Endothelial cell of umbilical vein (primary cell): ENCODE results near the gene FOCAD.

Experiments
- CTCF ChIP-seq, 2 donors: IDR thresholded peaks; 1 replicate in 1 of 2; 2 replicates in 1 of 2; pipeline ENCODE4 v1.5.1; 2011; ENCODE audit warnings: low read length in 2 of 2, mild to moderate bottlenecking in 2 of 2, moderate library complexity in 2 of 2, control low read depth in 1 of 2, inconsistent platforms in 1 of 2, low read depth in 1 of 2; ENCODE audit not compliant: insufficient read depth in 1 of 2; ENCODE audit errors: extremely low read depth in 1 of 2
- EZH2 ChIP-seq: IDR thresholded peaks from 2 replicates; pipeline ENCODE4 v1.6.1; 2012; ENCODE audit warnings: borderline replicate concordance, low read depth, mild to moderate bottlenecking, moderate library complexity, low read length, inconsistent platforms; ENCODE audit not compliant: severe bottlenecking
- MAX ChIP-seq: IDR thresholded peaks from 2 replicates; pipeline ENCODE4 v1.6.1; 2011; ENCODE audit not compliant: insufficient read depth, insufficient read length
- MYC ChIP-seq: IDR thresholded peaks from one replicate; pipeline ENCODE4 v1.6.1; 2011; ENCODE audit warnings: mild to moderate bottlenecking, low read depth, low read length
- POLR2AphosphoS5 ChIP-seq: IDR thresholded peaks from 2 replicates; pipeline ENCODE4 v1.6.1; 2012; ENCODE audit warnings: low read depth, mild to moderate bottlenecking, control low read depth, low read length, moderate library complexity; ENCODE audit not compliant: insufficient read depth

GRCh38 chr9:20646656-20647055 is 37.4 kb upstream of the FOCAD start:
- TF ChIP-seq CTCF (IDR thresholded peaks at IDR 0.05; ENCODE audit: extremely low read depth in 1 of 2, insufficient read depth in 1 of 2, low read depth in 1 of 2, low read length in 2 of 2) (no peak), MAX (no peak), EZH2 (no peak), POLR2AphosphoS5 (no peak), MYC (no peak)
